Testis (tissue), 2 donors: ENCODE results near the gene MAGEA10.

Experiments used
- CTCF ChIP-seq, 3 experiments: fragments of 450-650 bp in 2 of 3; fragments of 200-600 bp in 1 of 3; sonication (generic) in 1 of 3; IDR thresholded peaks; one replicate each; pipeline ENCODE4 v1.5.1; 2016 to 2019; ENCODE audit warnings: antibody characterized with exemption in 3 of 3, mild to moderate bottlenecking in 2 of 3, moderate library complexity in 1 of 3
- POLR2A ChIP-seq: fragments of 450-650 bp; IDR thresholded peaks from one replicate; pipeline ENCODE4 v1.6.1; 2017; ENCODE audit warnings: antibody characterized with exemption, mild to moderate bottlenecking, moderate library complexity

- TF ChIP-seq CTCF (IDR thresholded peaks at IDR 0.05): no peak
- no peak for TF ChIP-seq POLR2A
Measured at GRCh38 chrX:152086141-152086540, 52.2 kb downstream of the MAGEA10 start.
